Thyroid gland (tissue), 4 donors: ENCODE results near the gene SERPINB6.

Experiments used
- CTCF ChIP-seq, 6 experiments: fragments of 200-600 bp in 3 of 6; fragments of 450-650 bp in 3 of 6; sonication (generic) in 3 of 6; IDR thresholded peaks; one replicate each; pipeline ENCODE4 v1.5.1; 2016 to 2019; ENCODE audit warnings: antibody characterized with exemption in 6 of 6, mild to moderate bottlenecking in 2 of 6, inconsistent platforms in 1 of 6, moderate library complexity in 1 of 6
- POLR2A ChIP-seq, 2 donors: fragments of 450-650 bp; IDR thresholded peaks; one replicate each; pipeline ENCODE4 v1.6.1; 2017; ENCODE audit warnings: antibody characterized with exemption in 2 of 2, mild to moderate bottlenecking in 2 of 2, moderate library complexity in 1 of 2

GRCh38 chr6:3017304-3017703 is 45.9 kb upstream of the SERPINB6 start:
- no peak for TF ChIP-seq CTCF (IDR thresholded peaks at IDR 0.05)
- no peak for TF ChIP-seq POLR2A (IDR thresholded peaks at IDR 0.05)
